Right lobe of liver (tissue), 6 donors: Measurements from ENCODE around the gene OBI1. TPM values are rescaled to one million over a fixed set of nuclear protein-coding genes. Genes with fewer than 3 reads are reported as not detected.

Experiments used
- ATAC-seq, 4 donors: fragments of 200-7000 bp; cut with Tn5 transposase; one replicate each; pipeline ENCODE4 v1.9.1; 2020; ENCODE audit warnings: mild to moderate bottlenecking in 4 of 4, moderate library complexity in 4 of 4
- DNase-seq, 3 donors: peaks; one replicate each; pipeline ENCODE4 v3.0.0-alpha.2; 2020
- H3K27ac ChIP-seq, 3 donors: fragments of 200-600 bp; one replicate each; pipeline ENCODE4 v1.8.0; 2022
- H3K27me3 ChIP-seq, 2 donors: fragments of 200-600 bp; one replicate each; pipeline ENCODE4 v1.8.0; 2022
- H3K36me3 ChIP-seq, 4 donors: fragments of 200-600 bp; sonication (generic) in 1 of 4; one replicate each; pipeline versions ENCODE4 v1.5.1 to v1.8.0; 2017 to 2022; ENCODE audit warnings: control low read depth in 1 of 4
- H3K4me1 ChIP-seq, 4 donors: fragments of 200-600 bp; sonication (generic) in 1 of 4; one replicate each; pipeline versions ENCODE4 v1.5.1 to v1.8.0; 2017 to 2022; ENCODE audit warnings: control low read depth in 1 of 4
- H3K4me3 ChIP-seq, 3 donors: fragments of 200-600 bp; one replicate each; pipeline ENCODE4 v1.8.0; 2022
- H3K9me3 ChIP-seq, 4 donors: fragments of 200-600 bp; sonication (generic) in 1 of 4; one replicate each; pipeline versions ENCODE4 v1.5.1 to v1.8.0; 2017 to 2022; ENCODE audit warnings: control low read depth in 1 of 4
- POLR2A ChIP-seq: fragments of 450-650 bp; IDR thresholded peaks from one replicate; pipeline ENCODE4 v1.6.1; 2017; ENCODE audit warnings: antibody characterized with exemption, mild to moderate bottlenecking
- WGBS: methylation state at CpG from one replicate; pipeline ENCODE4 v1.1.6; 2018; ENCODE audit warnings: low coverage, low lambda C conversion rate; ENCODE audit not compliant: insufficient coverage; ENCODE audit errors: missing lambda C conversion rate; 5-methylcytosine and 5-hydroxymethylcytosine counted together
- intact Hi-C, 2 donors: fragments of 100-400 bp; cut with DNase I; formaldehyde crosslinking; loops; one replicate each; pipeline versions ENCODE4 v1.11.2 to v1.14.1; 2022
- total RNA-seq, 6 experiments: library from RNA; depleted of rRNA in 2 of 6; stranded (reverse); fragments of >200 nt in 2 of 6; fragmentation: NEBNext Ultra II Directional in 3 of 6; extraction: Animal tissue kit (Norgen Biotek cat#: 25700) in 3 of 6; gene quantifications; one replicate each; pipeline versions ENCODE4 v1.1.0 to v1.2.4, GENCODE V29; 2016 to 2023
- TF ChIP-seq, protein P1 (sequence below), 4 donors: fragments of 200-600 bp in 3 of 4; fragments of 450-650 bp in 1 of 4; IDR thresholded peaks; one replicate each; pipeline versions ENCODE4 v1.5.1 to v1.8.0; 2016 to 2022; ENCODE audit warnings: antibody characterized with exemption in 4 of 4, mild to moderate bottlenecking in 2 of 4
- donor health status: DM: no; HTN: yes; CAD: no.
- donor health status: DM: no; HTN: no; CAD: no.
- donor health status: DM: no; HTN: no; CAD: no.
- donor health status: DM: no; HTN: yes; CAD: no.
- donor health status: DM: no; HTN: yes; CAD: no.

Gene OBI1
- total RNA-seq, 6 experiments from 2014 or later, result 1.7 to 3.6 (median 2.8) TPM

DNA sequence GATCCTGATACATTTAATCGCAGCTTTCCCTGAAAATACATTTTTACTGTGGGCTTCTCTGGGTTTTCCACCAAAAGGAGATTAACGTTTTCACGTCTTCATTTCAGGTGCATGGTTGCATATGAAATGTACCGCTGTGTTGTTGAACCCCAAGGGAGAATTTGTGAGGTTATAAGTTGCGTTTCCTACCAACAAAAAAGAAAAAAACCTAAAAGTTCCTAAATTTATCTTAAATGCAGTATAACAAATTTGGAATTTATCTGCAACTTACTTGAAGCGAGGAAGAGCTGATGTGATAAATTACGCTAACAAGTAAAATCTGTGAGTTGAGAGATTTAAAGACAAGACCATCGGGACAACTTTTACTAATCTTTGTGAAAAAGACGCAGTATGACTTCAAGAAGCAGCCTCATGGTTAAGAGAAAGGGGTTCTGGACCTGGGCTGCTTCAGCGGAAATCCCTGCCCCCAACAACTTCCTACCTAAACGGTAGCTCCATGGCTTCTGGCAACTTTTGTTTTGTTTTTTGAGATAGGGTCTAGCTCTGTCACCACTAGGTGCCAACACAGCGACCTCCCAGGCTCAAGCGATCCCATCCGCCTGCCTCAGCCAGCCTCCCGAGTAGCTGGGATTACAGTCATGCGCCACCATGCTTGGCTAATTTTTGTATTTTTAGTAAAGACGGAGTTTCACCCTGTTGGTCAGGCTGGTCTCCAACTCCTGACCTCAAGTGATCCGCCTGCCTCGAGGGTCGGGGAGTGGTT, 958 bp upstream of the OBI1 start:
- Histone ChIP-seq H3K4me3 (peak overlapping the region; percentile 70 to 86 (median 84)), H3K27me3 (no peaks in the 10 kb centered on the region), H3K9me3 (no peaks in the 10 kb centered on the region), H3K4me1 (peaks cover 0 to 10% (median 4%) of the 10 kb centered on the region in 4 donors), H3K36me3 (no peaks in the 10 kb centered on the region), H3K27ac (no peak overlapping the region)
- TF ChIP-seq, protein P1, sequence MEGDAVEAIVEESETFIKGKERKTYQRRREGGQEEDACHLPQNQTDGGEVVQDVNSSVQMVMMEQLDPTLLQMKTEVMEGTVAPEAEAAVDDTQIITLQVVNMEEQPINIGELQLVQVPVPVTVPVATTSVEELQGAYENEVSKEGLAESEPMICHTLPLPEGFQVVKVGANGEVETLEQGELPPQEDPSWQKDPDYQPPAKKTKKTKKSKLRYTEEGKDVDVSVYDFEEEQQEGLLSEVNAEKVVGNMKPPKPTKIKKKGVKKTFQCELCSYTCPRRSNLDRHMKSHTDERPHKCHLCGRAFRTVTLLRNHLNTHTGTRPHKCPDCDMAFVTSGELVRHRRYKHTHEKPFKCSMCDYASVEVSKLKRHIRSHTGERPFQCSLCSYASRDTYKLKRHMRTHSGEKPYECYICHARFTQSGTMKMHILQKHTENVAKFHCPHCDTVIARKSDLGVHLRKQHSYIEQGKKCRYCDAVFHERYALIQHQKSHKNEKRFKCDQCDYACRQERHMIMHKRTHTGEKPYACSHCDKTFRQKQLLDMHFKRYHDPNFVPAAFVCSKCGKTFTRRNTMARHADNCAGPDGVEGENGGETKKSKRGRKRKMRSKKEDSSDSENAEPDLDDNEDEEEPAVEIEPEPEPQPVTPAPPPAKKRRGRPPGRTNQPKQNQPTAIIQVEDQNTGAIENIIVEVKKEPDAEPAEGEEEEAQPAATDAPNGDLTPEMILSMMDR (IDR thresholded peaks at IDR 0.05), result no peak
- ATAC-seq, result peak in 3 of 4 donors; percentile 5 to 34 (median 18)
- intact Hi-C loops, result no loop called here
- WGBS, result 27% methylated on average over 20 of the region's 20 CpGs
- DNase-seq, result peak in 1 of 3 donors; percentile 47

DNA sequence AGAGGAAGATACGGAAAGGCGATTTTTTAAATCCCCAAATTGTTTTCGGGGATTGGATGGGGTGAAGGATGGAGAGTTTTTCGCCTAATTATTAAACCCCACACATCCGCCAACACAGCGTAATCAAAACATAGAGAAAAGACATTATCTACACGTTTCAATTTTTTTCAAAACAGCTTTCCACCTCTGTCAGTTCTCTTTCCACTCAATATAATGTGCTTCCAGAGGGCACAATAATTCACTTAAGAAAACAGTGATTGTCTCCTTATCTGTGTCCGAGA, 435 bp upstream of the OBI1 start:
- ATAC-seq (peak in 3 of 4 donors; percentile 2 to 9 (median 7)), DNase-seq (no peak)
- H3K36me3 ChIP-seq, result no peaks in the 10 kb centered on the region
- WGBS, result 2% methylated on average over 8 of the region's 8 CpGs
- H3K4me1 ChIP-seq, result peaks cover 0 to 10% (median 4%) of the 10 kb centered on the region in 4 donors
- H3K27me3 ChIP-seq, result no peaks in the 10 kb centered on the region
- intact Hi-C loops, result no loop called here
- no peak for TF ChIP-seq POLR2A
- TF ChIP-seq, protein P1 (IDR thresholded peaks at IDR 0.05), result no peak
- peak overlapping the region in 1 of 3 donors; percentile 17 for H3K27ac ChIP-seq
- peak overlapping the region; percentile 70 to 86 (median 84) for H3K4me3 ChIP-seq
- H3K9me3 ChIP-seq, result no peaks in the 10 kb centered on the region

DNA sequence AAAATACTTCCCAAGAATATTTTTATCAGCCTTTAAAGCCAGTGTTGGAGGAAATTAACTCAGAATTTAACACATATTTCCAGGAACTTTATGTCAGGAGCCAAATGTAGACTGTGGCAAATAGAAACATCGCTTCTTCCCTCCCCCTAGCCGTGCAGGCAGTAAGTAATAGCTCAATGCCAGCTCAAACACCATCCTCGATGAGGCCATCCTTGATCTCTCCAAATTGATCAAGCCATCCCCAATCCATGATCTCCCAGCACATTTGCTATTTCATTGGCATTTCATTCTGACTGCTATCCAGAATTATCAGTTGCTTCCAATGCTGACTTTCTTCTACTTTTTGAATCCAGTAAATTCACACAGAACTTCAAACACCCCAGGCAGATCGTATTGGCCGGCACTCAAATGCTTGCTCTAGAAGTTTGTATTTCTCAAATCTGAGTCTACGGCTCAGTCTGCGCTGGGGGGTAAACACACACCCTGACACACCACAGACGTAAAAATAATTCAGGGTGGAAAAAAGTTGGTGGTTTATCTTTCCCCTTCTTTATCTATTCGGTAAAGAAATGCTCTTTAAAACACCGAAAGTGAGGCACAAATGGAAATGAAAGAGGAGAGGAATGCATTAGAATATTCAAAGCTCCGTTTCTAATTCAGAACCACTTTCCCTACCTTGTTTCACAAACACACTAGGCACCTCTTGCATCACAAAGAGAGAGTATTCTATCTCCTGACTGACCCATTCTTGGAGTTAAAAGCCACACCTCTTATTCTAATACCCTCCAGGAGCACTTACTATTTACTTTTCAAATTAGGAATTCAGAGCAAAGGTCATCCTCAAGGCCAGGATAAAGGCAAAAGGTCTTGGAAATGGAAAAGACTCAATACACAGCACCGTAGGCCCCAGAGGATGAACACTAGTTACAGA, 991 bp downstream of the OBI1 start:
- no peak for TF ChIP-seq POLR2A
- TF ChIP-seq, protein P1 (IDR thresholded peaks at IDR 0.05), result no peak
- no peak for DNase-seq
- WGBS, result 1% methylated on average over 10 of the region's 12 CpGs
- Histone ChIP-seq H3K4me1 (peaks cover 0 to 10% (median 4%) of the 10 kb centered on the region in 4 donors), H3K27ac (peak overlapping the region; percentile 16 to 65 (median 51)), H3K36me3 (no peaks in the 10 kb centered on the region), H3K4me3 (peak overlapping the region; percentile 70 to 86 (median 84)), H3K9me3 (no peaks in the 10 kb centered on the region), H3K27me3 (no peaks in the 10 kb centered on the region)
- peak; percentile 42 to 58 (median 43) for ATAC-seq
- intact Hi-C loops, result no loop called here

DNA sequence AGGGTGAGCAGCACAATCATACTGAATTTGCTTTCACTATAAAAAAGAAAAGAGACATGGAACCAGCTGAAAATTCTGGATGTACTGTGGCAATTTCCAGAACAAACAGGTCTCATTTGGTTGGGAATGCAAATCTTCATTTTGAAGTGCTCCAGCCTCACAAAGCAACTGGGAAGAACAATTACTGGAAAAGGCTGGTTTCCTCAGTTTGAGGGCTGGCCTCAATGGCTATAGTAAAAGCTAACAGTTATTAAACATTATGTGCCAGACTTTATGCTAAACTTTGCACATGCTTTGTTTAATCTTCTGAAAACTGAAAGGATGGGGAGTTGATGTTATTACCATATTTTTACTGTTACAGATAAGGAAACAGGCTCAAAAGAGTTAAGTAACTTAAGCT, 3.0 kb downstream of the OBI1 start:
- Histone ChIP-seq H3K9me3 (no peaks in the 10 kb centered on the region), H3K4me1 (peaks cover 0 to 10% (median 4%) of the 10 kb centered on the region in 4 donors), H3K4me3 (no peak overlapping the region), H3K36me3 (no peaks in the 10 kb centered on the region), H3K27me3 (no peaks in the 10 kb centered on the region), H3K27ac (no peak overlapping the region)
- DNase-seq, result no peak
- TF ChIP-seq, protein P1 (IDR thresholded peaks at IDR 0.05), result no peak
- TF ChIP-seq POLR2A, result no peak
- intact Hi-C loops, result no loop called here
- no peak for ATAC-seq
